Renal cortical epithelial cell (primary cell): ENCODE data around the gene MX2. TPM values are rescaled to one million over a fixed set of nuclear protein-coding genes. Genes with fewer than 3 reads are reported as not detected.

ENCODE experiments used
- DNase-seq: peaks from one replicate; pipeline ENCODE4 v3.0.0-alpha.2; 2011; ENCODE audit warnings: low read depth
- total RNA-seq: library from RNA; depleted of rRNA; stranded (reverse); fragments of >200 nt; gene quantifications from 2 replicates; pipeline ENCODE4 v1.2.3, GENCODE V29; 2014

Gene MX2
- total RNA-seq, 1 donor from 2014 or later: 0.15 TPM

DNA sequence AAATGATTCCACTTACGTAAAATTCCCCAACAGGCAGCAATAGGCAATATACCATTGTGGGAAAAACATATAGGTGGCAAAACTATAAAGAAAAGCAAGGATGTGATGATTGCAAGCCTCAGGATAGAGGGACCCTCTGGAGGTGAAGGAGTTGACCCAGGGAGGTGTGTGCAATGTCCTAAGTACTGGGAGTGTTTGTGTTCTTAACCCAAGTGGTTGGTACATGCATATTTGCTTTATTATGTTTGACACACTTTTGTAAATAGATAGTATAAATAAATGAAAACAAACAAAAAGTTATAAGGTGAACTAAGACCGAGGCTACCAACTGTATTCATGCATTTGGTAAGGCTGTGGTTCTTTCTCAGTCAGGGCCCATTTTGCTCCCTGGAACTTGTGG is 71.7 kb downstream of the MX2 start:
- DNase-seq: no peak

- DNase-seq: no peak
These were observed 73.9 kb downstream of the MX2 start for GRCh38 chr21:41435706-41436105.

GRCh38 chr21:41437729-41438128 is 75.9 kb downstream of the MX2 start:
- no peak for DNase-seq

DNA sequence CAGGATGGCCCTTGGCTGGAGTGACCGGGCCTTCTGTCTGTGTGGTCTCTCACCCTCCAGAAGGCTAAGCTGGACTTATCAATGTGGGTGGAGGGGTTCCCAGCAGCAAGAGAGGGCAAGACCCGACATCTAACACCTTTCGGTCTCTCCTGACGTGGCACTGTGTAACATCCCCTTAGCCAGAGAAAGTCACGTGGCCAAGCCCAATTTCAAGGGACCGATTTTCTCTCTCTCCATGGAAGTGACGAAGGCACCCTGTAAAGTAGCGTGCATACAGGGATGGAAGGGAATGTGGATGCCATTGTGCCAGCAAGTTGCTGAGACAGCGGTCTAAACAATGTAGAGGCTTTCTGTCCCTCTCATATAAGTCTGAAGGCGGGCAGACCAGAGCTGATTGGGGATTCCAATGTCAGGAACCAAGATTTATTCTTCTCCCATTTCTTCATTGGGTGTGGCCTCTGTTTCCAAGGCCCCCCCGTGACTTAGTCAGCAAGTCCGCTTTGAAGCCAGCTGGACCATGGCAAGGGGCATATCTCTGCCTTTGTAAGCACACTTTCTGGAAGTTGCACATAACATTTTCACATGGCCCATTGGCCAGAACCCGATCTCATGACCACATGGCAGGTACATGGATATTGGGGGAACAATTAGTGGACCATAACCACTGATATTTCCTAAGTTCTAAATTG is 76.7 kb downstream of the MX2 start:
- DNase-seq: no peak

DNA sequence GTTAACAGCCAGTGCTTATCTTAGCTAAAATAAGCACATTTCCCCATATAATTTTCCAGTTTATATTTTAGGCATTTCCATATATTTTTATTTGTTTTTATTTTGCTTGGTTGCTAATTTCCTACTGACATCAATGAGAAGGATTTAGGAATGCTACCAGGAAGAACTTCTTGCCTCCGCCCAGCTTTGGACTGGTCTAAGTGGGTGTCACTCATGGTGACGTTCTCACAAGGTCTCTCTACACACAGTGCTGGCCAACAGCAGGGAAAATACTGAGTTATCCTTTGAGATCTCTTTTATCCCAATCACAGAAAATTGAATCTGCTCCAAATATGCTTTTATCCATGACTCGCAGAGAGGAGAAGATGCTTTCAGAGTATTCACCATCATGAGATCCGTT is 77.4 kb downstream of the MX2 start:
- DNase-seq: no peak

DNA sequence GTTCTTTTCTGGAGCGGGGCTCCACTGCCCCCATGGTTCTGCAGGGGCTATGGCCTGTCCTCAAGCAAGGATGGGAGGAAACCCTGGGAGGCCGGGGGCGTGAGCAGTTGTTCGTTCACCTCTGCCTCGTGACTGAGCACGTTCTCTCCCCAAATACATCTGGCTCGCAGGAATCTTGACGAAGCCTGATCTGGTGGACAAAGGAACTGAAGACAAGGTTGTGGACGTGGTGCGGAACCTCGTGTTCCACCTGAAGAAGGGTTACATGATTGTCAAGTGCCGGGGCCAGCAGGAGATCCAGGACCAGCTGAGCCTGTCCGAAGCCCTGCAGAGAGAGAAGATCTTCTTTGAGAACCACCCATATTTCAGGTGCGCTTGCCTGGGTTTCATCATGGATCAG is 79.7 kb downstream of the MX2 start:
- no peak for DNase-seq

DNA sequence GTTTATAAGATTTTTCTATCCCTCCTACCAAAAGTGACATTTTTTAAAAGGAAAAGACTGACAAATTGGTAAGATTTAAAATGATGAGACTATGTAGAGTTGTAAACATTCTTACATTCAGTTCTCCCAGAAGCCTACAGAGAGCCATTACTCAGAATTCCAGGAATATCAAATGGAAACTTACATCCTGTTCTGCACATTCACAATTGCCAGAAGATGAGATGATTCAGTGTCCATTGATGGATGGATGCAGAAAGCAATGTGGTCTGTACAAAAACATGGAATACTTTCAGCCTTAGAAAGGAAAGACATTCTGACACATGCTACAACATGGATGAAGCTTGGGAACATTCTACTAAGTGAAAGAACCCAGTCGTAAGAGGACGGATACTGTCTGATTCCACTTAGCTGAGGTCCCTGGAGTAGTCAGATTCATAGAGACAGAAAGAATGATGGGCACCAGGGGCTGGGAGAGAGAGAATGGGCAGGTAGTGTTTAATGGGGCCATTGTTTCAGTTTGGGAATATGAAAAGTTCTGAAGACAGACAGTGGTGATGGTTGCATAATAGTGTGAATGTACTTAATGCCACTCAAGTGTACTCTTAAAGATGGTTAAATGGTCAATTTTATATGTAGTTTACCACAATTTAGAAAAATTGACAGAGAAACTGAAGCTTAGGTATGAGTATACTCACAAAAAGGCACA is 80.8 kb downstream of the MX2 start:
- DNase-seq: no peak

DNA sequence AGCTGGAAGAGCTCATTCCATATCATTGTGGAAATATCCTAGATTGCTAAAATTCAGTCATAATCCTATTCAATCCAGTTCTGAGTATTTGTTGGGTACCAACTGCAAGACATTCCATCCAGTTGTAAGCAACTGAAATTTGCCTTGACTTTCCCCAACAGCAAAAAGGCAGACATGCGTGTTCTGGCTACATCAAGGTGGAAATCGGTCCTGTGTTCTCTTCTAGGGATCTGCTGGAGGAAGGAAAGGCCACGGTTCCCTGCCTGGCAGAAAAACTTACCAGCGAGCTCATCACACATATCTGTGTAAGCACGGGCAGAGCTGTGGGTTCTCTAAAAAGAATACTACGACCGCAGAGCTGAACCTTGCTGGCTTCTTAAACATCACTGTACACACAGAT is 81.7 kb downstream of the MX2 start:
- no peak for DNase-seq

- no peak for DNase-seq
These were observed 83.1 kb downstream of the MX2 start for GRCh38 chr21:41444703-41445464.

GRCh38 chr21:41445465-41445862 is 83.6 kb downstream of the MX2 start:
- DNase-seq: no peak

GRCh38 chr21:41446586-41446985 is 84.8 kb downstream of the MX2 start:
- no peak for DNase-seq

DNA sequence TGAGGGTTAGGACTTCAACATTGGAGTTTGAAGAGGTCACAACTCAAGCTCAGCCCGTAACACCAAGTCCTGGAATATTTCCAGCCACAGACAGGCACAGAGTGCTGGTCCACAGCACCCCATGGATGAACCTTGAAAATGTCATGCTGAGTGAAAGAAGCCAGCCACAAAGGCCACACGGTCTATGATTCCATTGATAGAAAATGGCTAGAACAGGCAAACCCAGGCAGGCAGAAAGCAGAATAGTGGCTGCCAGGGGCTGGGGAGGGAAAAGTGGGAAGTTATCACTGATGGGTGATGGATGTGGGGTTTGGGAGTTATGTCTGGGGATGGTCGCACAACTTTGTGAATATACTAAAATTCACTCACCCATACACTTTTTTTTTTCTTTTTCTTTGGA is 85.5 kb downstream of the MX2 start:
- no peak for DNase-seq

DNA sequence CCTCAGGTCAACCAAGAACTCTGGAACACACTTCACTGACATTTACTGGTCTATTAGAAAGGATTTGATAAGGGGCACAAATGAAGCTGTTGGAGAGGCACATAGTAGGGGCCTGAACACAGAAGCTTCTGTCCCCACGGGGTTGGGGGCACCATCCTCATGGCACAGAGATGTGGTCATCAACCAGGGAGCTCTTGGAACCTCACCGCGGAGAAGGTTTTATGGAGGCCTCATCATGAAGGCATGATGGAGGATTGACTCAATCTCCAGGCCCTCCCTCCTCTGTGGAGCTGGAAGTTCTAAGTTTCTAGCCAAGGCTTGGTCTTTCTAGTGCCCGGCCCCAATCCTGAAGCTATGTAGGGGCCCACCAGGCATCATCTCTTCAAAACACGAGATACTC is 87.8 kb downstream of the MX2 start:
- DNase-seq: no peak

GRCh38 chr21:41451753-41452676 is 90.2 kb downstream of the MX2 start:
- DNase-seq: no peak

- no peak for DNase-seq
These were observed 91.4 kb downstream of the MX2 start for GRCh38 chr21:41453198-41453597.

DNA sequence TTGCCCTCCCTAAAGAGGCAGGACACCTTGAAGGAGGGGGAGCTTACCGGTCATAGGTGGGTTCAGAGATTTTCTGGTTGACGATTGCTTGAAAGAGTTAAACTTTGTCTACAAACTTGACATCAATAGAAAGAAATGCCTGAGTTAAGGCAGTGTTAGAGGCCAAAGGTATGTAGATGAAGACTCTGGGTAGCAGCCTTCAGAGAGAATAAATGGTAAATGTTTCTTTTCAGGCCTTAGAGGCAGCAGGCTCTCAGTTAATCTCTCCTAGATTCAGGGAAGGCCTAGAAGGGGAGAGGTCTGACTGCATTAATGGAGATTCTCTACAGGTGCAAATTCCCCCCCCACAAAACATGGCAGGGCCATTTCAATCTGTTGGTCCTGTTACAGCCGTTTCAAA is 91.9 kb downstream of the MX2 start:
- no peak for DNase-seq

DNA sequence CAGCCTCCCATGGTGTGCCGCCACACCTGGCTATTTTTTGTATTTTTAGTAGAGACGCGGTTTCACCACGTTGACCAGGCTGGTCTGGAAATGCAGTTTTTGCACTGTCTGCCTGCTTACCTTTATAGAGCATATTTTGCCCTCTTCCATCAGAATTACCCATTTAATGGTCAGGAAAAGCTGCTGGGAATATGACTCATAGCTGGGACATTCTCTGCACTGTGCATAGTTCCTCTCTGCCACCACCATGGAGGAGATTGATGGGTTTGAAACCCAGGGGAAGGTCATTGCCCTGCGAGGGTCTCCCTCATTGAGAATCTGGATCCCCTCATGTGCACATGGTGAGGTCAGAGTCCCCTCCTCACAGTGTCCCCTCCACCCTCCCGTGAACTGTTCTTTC is 96.3 kb downstream of the MX2 start:
- no peak for DNase-seq

DNA sequence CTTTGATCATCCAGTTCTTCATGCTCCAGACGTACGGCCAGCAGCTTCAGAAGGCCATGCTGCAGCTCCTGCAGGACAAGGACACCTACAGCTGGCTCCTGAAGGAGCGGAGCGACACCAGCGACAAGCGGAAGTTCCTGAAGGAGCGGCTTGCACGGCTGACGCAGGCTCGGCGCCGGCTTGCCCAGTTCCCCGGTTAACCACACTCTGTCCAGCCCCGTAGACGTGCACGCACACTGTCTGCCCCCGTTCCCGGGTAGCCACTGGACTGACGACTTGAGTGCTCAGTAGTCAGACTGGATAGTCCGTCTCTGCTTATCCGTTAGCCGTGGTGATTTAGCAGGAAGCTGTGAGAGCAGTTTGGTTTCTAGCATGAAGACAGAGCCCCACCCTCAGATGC is 96.7 kb downstream of the MX2 start:
- DNase-seq: no peak
